HG03066 (cell line): ENCODE results near the gene RASA1.
"Not testable (repeated sequence)": the region's sequence is repeated elsewhere in the genome, so short reads cannot be mapped to it uniquely, and the experiment has no call there.

ENCODE experiments used
- ATAC-seq: cut with Tn5 transposase; IDR thresholded peaks from one replicate; pipeline ENCODE4 v1.9.1; 2021; ENCODE audit warnings: low read depth; ENCODE audit not compliant: unreplicated experiment

Gene RASA1

DNA sequence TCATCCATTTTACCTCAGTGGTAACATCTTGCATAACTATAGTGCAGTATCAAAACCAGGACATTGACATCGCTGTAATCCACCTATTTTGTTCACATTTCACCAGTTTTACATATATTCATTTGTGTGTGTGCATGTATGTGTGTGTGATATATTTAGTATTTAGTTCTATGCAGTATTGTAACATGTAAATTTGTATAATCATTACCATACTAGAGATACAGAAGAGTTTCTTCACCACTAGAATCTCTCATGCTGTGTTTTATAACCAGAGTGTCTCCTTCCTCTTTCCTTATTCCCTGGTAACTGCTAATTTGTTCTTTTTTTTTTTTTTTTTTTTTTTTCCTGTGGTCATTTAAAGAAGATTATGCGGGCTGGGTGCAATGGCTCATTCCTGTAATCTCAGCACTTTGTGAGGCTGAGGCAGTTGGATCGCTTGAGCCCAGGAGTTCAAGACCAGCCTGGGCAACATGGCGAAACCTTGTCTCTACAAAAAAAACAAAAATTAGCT is 11.0 kb downstream of the RASA1 start:
- no peak for ATAC-seq

GRCh38 chr5:87282269-87282668 is 14.6 kb downstream of the RASA1 start:
- ATAC-seq = no peak

GRCh38 chr5:87287266-87287665 is 19.6 kb downstream of the RASA1 start:
- not testable (repeated sequence) for ATAC-seq

- no peak for ATAC-seq
Measured at GRCh38 chr5:87298692-87299362, 31.1 kb downstream of the RASA1 start.

- ATAC-seq = no peak
Measured at GRCh38 chr5:87300176-87300575, 32.5 kb downstream of the RASA1 start.

DNA sequence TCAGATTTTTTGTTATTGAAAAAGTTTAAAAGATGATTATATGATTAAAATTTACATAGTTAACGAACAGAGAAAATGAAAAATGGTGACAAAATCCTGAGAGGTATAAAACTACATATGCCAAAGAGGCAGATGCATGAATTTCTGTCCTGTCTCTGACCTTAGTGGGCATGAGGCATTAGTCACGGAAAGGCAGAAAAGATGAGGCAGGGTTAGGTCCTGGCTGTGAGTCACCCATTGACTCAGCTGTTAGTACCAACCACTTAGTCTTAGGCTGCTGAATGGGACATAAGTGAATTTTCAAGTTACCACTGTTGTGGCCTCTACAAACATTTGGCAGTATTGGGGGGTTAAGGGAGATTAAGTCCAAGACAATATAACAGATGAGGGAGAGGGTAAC is 33.1 kb downstream of the RASA1 start:
- ATAC-seq = no peak

DNA sequence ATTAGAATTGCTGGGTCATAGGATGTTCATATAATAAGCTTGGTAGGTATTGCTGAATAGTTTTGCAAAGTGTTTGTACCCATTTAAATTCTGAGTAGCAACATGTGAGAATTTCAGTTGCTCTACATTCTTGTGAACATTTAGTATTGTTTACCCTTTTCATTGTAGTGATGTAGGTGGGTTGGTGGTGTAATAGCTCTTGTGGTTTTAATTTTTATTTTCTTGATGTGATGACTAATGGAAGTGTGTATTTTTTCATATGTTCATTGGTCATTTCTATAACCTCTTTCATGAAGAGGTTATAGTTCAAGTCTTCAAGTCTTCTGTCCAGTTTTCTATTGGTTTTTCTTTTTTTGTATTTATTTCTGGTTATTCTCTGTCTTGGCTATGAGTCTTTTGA is 34.4 kb downstream of the RASA1 start:
- ATAC-seq = no peak

DNA sequence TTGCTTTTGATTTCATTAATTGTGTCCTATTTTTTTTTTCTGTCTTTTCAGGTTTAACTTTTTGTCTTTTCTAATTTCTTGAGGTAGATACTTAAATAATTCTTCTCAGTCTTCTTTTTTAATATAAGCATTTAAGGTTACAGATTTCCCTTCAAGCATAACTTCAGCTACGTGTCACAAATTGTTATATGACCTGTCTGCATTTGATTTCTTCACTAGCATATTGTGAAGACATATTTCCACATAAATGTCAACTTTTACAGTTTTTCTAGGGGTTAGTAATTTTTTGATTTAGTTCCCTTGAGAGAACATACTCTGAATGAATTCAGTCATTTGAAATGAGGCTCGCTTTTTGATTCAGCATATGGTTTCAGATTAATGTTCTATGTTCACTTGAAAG is 35.6 kb downstream of the RASA1 start:
- no peak for ATAC-seq

- not testable (repeated sequence) for ATAC-seq
Measured at GRCh38 chr5:87306090-87306489, 38.4 kb downstream of the RASA1 start.

DNA sequence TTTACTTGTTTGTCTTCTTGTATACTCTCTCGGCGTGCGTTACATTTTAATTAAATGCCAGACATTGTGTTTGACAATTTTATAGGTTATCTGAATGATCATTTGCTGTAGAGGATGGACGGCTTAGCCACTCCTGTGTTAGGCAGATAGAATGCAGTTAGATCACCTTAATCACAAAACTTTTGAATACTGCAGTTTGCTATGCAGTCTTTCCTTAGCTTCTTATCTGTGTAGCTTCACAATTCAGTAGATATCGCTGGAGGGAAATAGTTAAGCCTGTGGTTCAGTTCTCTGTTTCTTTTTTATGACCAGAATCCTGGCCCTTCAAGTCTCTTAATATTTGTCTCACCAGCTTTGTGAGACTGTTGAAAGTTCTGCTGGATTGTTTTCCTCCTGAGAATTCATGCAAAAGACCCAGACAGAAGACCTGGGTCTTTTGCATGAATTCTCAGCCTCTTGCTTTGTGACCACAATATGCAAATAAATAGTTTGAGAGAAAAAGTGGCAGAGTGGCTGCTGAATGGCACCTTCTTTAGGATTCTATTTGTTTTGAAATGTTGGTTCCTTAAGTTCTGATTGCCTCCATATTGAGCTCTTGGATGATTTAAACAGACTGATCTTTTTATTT is 40.2 kb downstream of the RASA1 start:
- ATAC-seq = peak; percentile 92

- ATAC-seq = no peak
Measured at GRCh38 chr5:87311405-87312279, 44.0 kb downstream of the RASA1 start.

GRCh38 chr5:87313216-87313615 is 45.5 kb downstream of the RASA1 start:
- ATAC-seq = no peak

DNA sequence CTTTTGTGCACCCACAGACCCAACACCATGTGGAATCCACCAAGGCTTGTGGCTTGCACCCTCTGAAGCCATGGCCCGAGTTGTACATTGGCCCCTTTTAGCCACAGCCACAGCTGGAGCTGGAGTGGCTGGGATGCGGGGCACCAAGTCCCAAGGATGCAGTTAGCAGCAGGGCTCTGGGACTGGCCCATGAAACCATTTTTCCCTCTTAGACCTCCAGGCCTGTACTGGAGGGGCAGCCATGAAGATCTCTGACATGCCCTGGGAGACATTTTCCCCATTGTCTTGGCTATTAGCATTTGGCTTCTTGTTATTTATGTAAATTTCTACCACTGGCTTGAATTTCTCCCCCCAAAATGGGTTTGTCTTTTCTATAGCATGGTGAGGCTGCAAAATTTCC is 51.8 kb downstream of the RASA1 start:
- ATAC-seq = no peak

- no peak for ATAC-seq
Measured at GRCh38 chr5:87321605-87322004, 53.9 kb downstream of the RASA1 start.

DNA sequence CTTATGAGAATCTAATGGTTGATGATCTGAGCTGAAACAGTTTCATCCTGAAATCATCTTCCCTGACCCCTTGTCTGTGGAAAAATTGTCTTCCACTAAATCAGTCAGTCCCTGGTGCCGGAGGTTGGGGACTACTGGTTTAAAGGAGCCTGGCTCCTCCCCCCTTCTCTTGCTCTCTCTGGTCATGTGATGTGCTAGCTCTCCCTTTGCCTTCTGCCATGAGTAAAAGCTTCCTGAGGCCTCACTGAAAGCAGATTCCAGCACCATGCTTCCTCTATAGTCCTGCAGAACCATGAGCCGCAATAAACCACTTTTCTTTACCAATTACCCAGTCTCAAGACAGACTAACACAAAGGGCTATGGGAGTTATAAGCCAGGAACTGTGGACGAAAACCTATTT is 54.7 kb downstream of the RASA1 start:
- ATAC-seq = no peak

DNA sequence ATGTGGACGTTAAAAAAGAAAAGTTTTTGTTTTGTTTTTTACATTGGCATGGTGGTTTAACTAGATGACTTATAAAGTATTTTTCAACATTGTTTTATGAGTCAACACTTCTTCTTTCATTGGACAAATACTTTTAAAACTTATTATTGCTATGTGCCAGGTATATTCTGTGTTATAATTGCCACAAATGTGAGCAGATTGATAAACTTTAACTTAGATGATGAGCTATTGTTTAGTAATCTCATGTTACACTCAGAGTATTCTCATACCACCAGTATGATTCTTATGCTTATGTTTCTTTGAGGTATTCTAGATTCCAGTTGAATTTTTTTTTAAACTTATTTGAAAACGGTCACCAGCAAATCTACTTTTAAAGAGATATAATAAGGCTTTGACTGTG is 60.3 kb downstream of the RASA1 start:
- ATAC-seq = no peak

DNA sequence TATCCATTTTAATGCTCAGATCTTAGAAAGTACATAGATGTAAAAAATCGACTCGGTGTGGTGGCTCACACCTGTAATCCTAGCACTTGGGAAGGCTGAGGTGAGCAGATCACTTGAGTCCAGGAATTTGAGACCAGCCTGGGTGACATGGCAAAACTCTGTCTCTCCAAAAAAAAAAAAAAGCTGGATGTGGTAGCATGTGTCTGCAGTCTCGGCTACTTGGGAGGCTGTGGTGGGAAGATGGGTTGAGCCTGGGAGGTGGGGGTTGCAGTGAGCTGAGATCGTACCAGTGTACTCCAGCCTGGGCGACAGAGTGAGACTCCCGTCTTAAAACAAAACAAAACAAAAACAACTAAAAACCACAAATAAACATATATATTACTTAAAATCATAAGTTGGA is 61.4 kb downstream of the RASA1 start:
- ATAC-seq = no peak

- ATAC-seq = no peak
Measured at GRCh38 chr5:87339986-87340385, 72.3 kb downstream of the RASA1 start.

DNA sequence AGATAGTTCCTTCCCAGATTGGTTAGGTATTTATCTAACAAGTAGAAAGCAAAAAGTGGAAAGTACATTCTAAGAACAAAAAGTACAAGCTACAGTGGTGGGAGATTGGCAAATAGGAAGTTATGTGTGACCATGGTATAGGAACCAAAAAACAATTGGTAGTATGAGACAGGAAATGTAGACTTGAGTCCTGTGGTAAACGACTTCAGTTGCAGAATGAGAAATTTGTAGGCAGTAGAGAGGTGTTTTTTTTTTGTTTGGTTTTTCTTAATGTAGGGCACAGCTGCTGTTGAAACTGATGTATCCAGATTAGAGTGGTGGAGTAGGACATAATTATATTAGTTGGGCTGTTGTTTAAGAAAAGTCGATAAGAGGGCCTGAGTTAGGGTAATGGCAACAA is 73.0 kb downstream of the RASA1 start:
- peak; percentile 100 for ATAC-seq

GRCh38 chr5:87347272-87347671 is 79.6 kb downstream of the RASA1 start:
- ATAC-seq = no peak

DNA sequence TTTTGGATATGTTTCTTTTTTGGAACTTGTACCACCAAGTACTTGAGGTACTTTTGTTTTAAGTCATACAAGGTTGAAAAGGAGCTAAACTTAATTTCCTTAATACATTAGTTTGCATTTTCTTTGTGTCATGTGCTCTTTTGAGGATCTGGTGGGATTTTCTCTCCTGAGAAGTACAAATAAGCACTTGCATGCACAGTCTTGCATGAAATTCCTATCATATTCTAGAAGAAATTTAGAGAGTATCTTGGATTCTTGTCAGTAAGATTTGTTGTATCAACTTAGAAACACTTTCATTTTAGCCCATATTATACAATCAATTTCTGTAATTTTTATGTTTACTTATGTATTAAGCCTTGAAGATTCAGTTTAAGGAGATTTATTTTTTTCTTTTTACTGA is 80.2 kb downstream of the RASA1 start:
- ATAC-seq = no peak
